Measurements from ENCODE around the gene NECAB3. TPM values are rescaled to one million over a fixed set of nuclear protein-coding genes. Genes with fewer than 3 reads are reported as not detected.

The NECAB3 gene
- total RNA-seq, 1 experiment from 2014 or later: 46.4 TPM

GRCh38 chr20:33681288-33681687 lies 7.1 kb upstream of the NECAB3 start:
- no peaks in the 10 kb centered on the region for H3K9me3 ChIP-seq (ENCODE audit: control insufficient read depth, insufficient read depth, low read depth, low read length)
- POLR2A ChIA-PET: interaction anchor here (0.5 to 0.6 kb wide), 2 partner anchors 136 to 1773 kb away, joined by 3 to 8 read pairs; no protein-coding TSS in a partner anchor
- BruUV-seq (replicated peaks): no TSS peak
- intact Hi-C loops (cut with micrococcal nuclease; ENCODE audit: unreplicated experiment): no loop called here
- H3K27ac ChIP-seq (ENCODE audit: low read length): no peak overlapping the region
- DNase-seq (ENCODE audit: low read depth, low spot score) (no peak), ATAC-seq (no peak)
- CTCF ChIA-PET: no interaction called here
- TF ChIP-seq TCF7L2 (IDR thresholded peaks at IDR 0.05; ENCODE audit: low read depth, low read length) (no peak), CTCF (IDR thresholded peaks at IDR 0.05) (no peak), REST (IDR thresholded peaks at IDR 0.05; ENCODE audit: insufficient read depth in 1 of 2, low read depth in 2 of 2, low read length in 1 of 2) (no peak), POLR2AphosphoS5 (IDR thresholded peaks at IDR 0.05; ENCODE audit: low read depth, low read length) (no peak), SIN3A (IDR thresholded peaks at IDR 0.05; ENCODE audit: borderline replicate concordance, insufficient read depth, low read depth, low read length) (no peak)
- H3K4me1 ChIP-seq (ENCODE audit: control insufficient read depth, insufficient read depth, low read length): peaks cover 6% of the 10 kb centered on the region
- H3K36me3 ChIP-seq (ENCODE audit: control insufficient read depth, insufficient read depth, low read length): no peaks in the 10 kb centered on the region
- in situ Hi-C loops (cut with HindIII; ENCODE audit: low pct_unique_long_range_greater_than_20kb, low sequenced_read_pairs): no loop called here
- no peak overlapping the region for H3K4me3 ChIP-seq (ENCODE audit: low read depth in 2 of 2, low read length in 2 of 2)
- H3K27me3 ChIP-seq (ENCODE audit: control insufficient read depth, insufficient read depth, low read length): no peaks in the 10 kb centered on the region

- intact Hi-C loops (cut with micrococcal nuclease; ENCODE audit: unreplicated experiment): no loop called here
- Histone ChIP-seq H3K27me3 (ENCODE audit: control insufficient read depth, insufficient read depth, low read length) (no peaks in the 10 kb centered on the region), H3K4me1 (ENCODE audit: control insufficient read depth, insufficient read depth, low read length) (peaks cover 10% of the 10 kb centered on the region), H3K36me3 (ENCODE audit: control insufficient read depth, insufficient read depth, low read length) (no peaks in the 10 kb centered on the region), H3K9me3 (ENCODE audit: control insufficient read depth, insufficient read depth, low read depth, low read length) (no peaks in the 10 kb centered on the region), H3K4me3 (ENCODE audit: low read depth in 2 of 2, low read length in 2 of 2) (no peak overlapping the region), H3K27ac (ENCODE audit: low read length) (no peak overlapping the region)
- CTCF ChIA-PET: no interaction called here
- TF ChIP-seq CTCF (IDR thresholded peaks at IDR 0.05) (no peak), REST (IDR thresholded peaks at IDR 0.05; ENCODE audit: insufficient read depth in 1 of 2, low read depth in 2 of 2, low read length in 1 of 2) (no peak), TCF7L2 (IDR thresholded peaks at IDR 0.05; ENCODE audit: low read depth, low read length) (no peak), SIN3A (IDR thresholded peaks at IDR 0.05; ENCODE audit: borderline replicate concordance, insufficient read depth, low read depth, low read length) (no peak), POLR2AphosphoS5 (IDR thresholded peaks at IDR 0.05; ENCODE audit: low read depth, low read length) (no peak)
- ATAC-seq: no peak
- BruUV-seq (replicated peaks): no TSS peak
- in situ Hi-C loops (cut with HindIII; ENCODE audit: low pct_unique_long_range_greater_than_20kb, low sequenced_read_pairs): no loop called here
- POLR2A ChIA-PET: interaction anchor here (0.6 kb wide), 1 partner anchor 1772 kb away, joined by 8 read pairs; no protein-coding TSS in a partner anchor
- no peak for DNase-seq (ENCODE audit: low read depth, low spot score)
Observed at GRCh38 chr20:33680686-33681085, 6.5 kb upstream of the NECAB3 start.

Data from Panc1 (cell line).